GM12878 (cell line): Measurements from ENCODE around the gene TEN1.

Experiments
- BCL3 ChIP-seq: IDR thresholded peaks from 2 replicates; pipeline ENCODE4 v1.6.1; 2011; ENCODE audit warnings: borderline replicate concordance, low read depth, mild to moderate bottlenecking, moderate library complexity, low read length; ENCODE audit not compliant: insufficient read depth, poor library complexity, severe bottlenecking
- CEBPB ChIP-seq, 2 experiments: fragments of 150-350 bp in 1 of 2; IDR thresholded peaks; 2 replicates each; pipeline ENCODE4 v1.6.1; 2012 to 2014; ENCODE audit warnings: low read depth in 2 of 2, low read length in 2 of 2, borderline replicate concordance in 1 of 2, inconsistent platforms in 1 of 2
- HDAC6 ChIP-seq: fragments of 200-600 bp; sonication (generic); IDR thresholded peaks from one replicate; pipeline ENCODE4 v1.8.0; 2017; ENCODE audit warnings: antibody characterized with exemption; ENCODE audit not compliant: unreplicated experiment
- SUPT20H ChIP-seq: IDR thresholded peaks from 2 replicates; pipeline ENCODE4 v1.6.1; 2011; ENCODE audit warnings: low read depth, mild to moderate bottlenecking, low read length, moderate library complexity, borderline replicate concordance; ENCODE audit not compliant: control insufficient read depth
- USF1 ChIP-seq: IDR thresholded peaks from 2 replicates; pipeline ENCODE4 v1.6.1; 2011; ENCODE audit warnings: borderline replicate concordance, low read depth, mild to moderate bottlenecking, moderate library complexity, mixed read lengths, low read length; ENCODE audit not compliant: insufficient read depth; ENCODE audit errors: extremely low read length
- USF2 ChIP-seq: IDR thresholded peaks from 2 replicates; pipeline ENCODE4 v1.6.1; 2011; ENCODE audit warnings: low read depth, low read length, improper control_type of control experiment, borderline replicate concordance
- ZBTB4 ChIP-seq: fragments of 450-650 bp; formaldehyde crosslinking; IDR thresholded peaks from 2 replicates; pipeline ENCODE4 v1.4.0; 2022; ENCODE audit warnings: mild to moderate bottlenecking, moderate library complexity

- TF ChIP-seq HDAC6 (no peak), BCL3 (no peak), ZBTB4 (CRISPR knock-in tag) (no peak), CEBPB (IDR thresholded peaks at IDR 0.05; ENCODE audit: borderline replicate concordance in 1 of 2, low read depth in 2 of 2, low read length in 2 of 2) (no peak), SUPT20H (no peak), USF2 (no peak), USF1 (no peak)
These were observed 34.4 kb downstream of the TEN1 start for GRCh38 chr17:76013377-76013932.
